KMS-11 (cell line): ENCODE results near the gene RAB15.

Experiments
- H2AFZ ChIP-seq: fragments of 200-600 bp; sonication (generic); 2 replicates; pipeline ENCODE4 v1.6.1; 2016; ENCODE audit warnings: antibody characterized with exemption, mixed run types, low read depth
- H3K27ac ChIP-seq: fragments of 200-600 bp; sonication (generic); 2 replicates; pipeline ENCODE4 v1.6.1; 2016; ENCODE audit warnings: mild to moderate bottlenecking, mixed run types
- H3K27me3 ChIP-seq: fragments of 200-600 bp; sonication (generic); 2 replicates; pipeline ENCODE4 v1.6.1; 2017; ENCODE audit warnings: mild to moderate bottlenecking, low read depth, mixed run types, moderate library complexity; ENCODE audit not compliant: insufficient read depth
- H3K36me3 ChIP-seq: fragments of 200-600 bp; sonication (generic); 2 replicates; pipeline ENCODE4 v1.6.1; 2017; ENCODE audit warnings: mild to moderate bottlenecking, mixed run types; ENCODE audit not compliant: insufficient read depth
- H3K4me1 ChIP-seq: fragments of 200-600 bp; sonication (generic); 2 replicates; pipeline ENCODE4 v1.6.1; 2016; ENCODE audit warnings: mild to moderate bottlenecking, low read depth, mixed run types; ENCODE audit not compliant: poor library complexity, severe bottlenecking
- H3K4me2 ChIP-seq: fragments of 200-600 bp; sonication (generic); 2 replicates; pipeline ENCODE4 v1.7.0; 2016; ENCODE audit warnings: mild to moderate bottlenecking, mixed run types
- H3K4me3 ChIP-seq: fragments of 200-600 bp; sonication (generic); IDR thresholded peaks from 2 replicates; pipeline ENCODE4 v1.6.1; 2017; ENCODE audit warnings: low read depth, low read length, mixed read lengths; ENCODE audit not compliant: insufficient read depth
- H3K79me2 ChIP-seq: fragments of 200-600 bp; sonication (generic); 2 replicates; pipeline ENCODE4 v1.6.1; 2016; ENCODE audit warnings: low read depth, mixed run types; ENCODE audit not compliant: insufficient read depth
- H3K9ac ChIP-seq: fragments of 200-600 bp; sonication (generic); 2 replicates; pipeline ENCODE4 v1.6.1; 2016; ENCODE audit warnings: mild to moderate bottlenecking, mixed run types
- H4K20me1 ChIP-seq: fragments of 200-600 bp; sonication (generic); 2 replicates; pipeline ENCODE4 v1.6.1; 2016; ENCODE audit warnings: mild to moderate bottlenecking, mixed run types; ENCODE audit not compliant: insufficient read depth
- CTCF ChIP-seq: fragments of 200-600 bp; sonication (generic); conservative IDR thresholded peaks from 2 replicates; pipeline ENCODE4 v1.6.1; 2017; ENCODE audit warnings: low read depth, mild to moderate bottlenecking, antibody characterized with exemption, low read length, moderate library complexity, mixed read lengths

Gene RAB15

DNA sequence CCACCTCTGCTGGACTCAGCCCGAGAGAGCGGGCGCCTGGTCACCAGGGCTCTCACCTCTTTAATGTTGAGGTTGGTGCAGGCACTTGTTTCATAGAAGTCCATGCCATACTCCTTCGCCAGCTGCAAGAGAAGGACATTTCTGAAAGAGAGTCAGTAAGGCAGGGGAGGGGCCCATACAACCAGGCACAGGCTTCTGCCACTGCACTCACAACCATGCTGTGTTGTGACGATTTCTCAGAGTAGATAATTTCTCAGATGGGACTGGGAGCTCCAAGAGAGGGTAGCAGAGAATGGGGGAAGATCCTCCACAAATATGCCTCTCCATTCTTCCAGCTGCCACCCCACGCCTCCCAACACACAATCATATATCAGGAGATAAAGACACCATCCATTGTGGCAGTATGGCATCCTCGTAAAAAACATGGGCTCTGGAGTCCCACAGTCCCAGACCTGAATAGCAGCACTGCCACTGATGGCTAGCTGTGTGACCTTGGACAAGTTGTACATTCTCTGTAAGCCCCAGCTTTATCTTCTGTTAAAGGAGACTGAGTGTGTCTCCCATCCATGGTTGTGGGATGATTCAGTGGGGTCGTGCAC, 23.4 kb downstream of the RAB15 start:
- H3K4me1 ChIP-seq, result peaks cover 17% of the 10 kb centered on the region
- H3K27ac ChIP-seq, result no peak overlapping the region
- no peak overlapping the region for H2AFZ ChIP-seq
- H3K27me3 ChIP-seq, result no peaks in the 10 kb centered on the region
- no peaks in the 10 kb centered on the region for H3K79me2 ChIP-seq
- TF ChIP-seq CTCF, result no peak
- no peaks in the 10 kb centered on the region for H3K36me3 ChIP-seq
- no peak overlapping the region for H3K4me2 ChIP-seq
- no peak overlapping the region for H3K9ac ChIP-seq
- no peak overlapping the region for H3K4me3 ChIP-seq
- no peaks in the 10 kb centered on the region for H4K20me1 ChIP-seq

DNA sequence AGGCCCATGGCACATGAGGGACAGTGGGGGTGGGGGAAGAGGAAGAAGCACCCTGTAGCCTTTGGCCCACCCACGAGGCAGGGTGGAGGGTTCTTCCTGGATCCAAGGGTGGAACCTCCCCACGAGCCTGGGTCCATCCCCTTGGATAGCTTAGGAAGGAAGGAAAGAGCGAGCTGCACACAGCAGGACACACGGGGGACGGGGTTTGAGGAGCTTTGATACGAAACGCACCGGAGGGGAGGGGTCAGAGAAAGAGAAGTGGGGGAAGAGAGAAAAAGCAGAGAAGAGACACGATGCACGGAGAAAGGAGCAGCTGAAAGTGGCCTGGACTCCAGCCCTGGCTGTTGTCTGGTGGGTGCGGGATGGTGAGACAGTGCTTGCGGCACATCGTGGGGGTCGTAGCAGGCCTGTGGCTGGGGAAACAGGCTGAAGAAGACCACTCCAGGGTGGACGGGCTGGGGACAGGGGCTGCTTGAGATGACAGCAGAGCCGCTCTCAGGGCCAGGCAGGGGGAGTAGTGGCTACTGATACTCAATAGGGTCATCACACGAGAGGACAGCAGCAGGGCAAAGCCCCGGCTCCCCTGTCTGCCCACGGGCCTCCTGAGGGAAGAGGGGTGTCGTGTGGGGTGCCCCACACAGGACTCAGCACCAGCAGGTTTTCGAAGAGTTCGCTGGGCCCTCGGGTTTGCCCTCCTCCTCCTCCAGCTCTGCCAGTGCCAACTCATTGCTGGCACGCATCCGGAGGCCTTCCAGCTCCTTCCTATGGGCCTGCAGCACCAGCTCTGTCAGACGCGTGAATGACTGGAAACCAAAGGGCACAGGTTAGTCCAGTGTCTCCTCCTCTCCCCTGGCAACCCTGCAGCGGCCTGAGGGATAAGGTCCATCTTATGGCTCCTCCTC, 24.2 kb downstream of the RAB15 start:
- H3K36me3 ChIP-seq, result no peaks in the 10 kb centered on the region
- H3K4me1 ChIP-seq, result peaks cover 10% of the 10 kb centered on the region
- no peaks in the 10 kb centered on the region for H4K20me1 ChIP-seq
- no peak overlapping the region for H3K27ac ChIP-seq
- no peak overlapping the region for H3K9ac ChIP-seq
- no peak overlapping the region for H2AFZ ChIP-seq
- no peak for TF ChIP-seq CTCF
- H3K4me3 ChIP-seq, result no peak overlapping the region
- no peaks in the 10 kb centered on the region for H3K27me3 ChIP-seq
- H3K4me2 ChIP-seq, result no peak overlapping the region
- no peaks in the 10 kb centered on the region for H3K79me2 ChIP-seq

DNA sequence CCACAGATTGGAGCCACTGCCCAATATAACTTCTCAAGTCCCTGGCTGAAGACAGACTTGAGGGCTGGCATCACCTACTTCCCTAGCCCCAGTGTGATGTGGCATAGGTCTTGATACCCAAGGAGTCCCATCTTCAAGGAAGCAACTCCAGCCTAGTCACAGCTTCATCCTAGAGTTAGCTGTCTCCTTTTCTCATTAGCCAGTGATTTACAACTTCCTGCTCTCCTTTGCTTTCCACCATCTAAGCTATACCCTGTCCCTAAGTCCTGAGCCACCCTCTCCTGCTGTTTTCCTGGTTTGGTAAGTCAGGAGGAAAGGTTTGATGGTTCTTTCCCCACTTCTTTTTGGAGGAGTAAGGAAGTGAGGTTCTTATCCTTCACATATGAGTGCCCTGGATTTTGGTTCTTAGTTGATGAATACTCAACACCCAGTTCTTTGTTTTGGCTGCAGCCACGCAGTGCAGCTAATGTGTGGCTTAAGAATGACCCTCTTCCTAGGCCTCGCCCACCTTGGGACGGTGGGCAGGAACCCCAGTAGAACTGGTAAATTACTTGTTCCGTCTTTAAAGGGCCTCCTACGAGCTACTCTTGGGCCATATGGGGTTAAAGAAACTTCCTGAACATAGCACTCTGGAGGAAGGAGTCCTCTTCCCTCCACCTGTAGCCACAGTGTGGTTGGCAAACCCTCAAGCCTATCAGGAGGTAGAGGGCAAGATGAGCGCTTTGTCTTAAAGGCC, 25.7 kb downstream of the RAB15 start:
- Histone ChIP-seq H3K9ac (no peak overlapping the region), H3K4me3 (no peak overlapping the region), H3K27me3 (no peaks in the 10 kb centered on the region), H2AFZ (no peak overlapping the region), H3K27ac (no peak overlapping the region), H3K4me2 (no peak overlapping the region), H3K36me3 (no peaks in the 10 kb centered on the region), H3K79me2 (no peaks in the 10 kb centered on the region), H4K20me1 (no peaks in the 10 kb centered on the region), H3K4me1 (no peaks in the 10 kb centered on the region)
- no peak for TF ChIP-seq CTCF

GRCh38 chr14:64945431-64946178, 26.5 kb downstream of the RAB15 start:
- Histone ChIP-seq H3K36me3 (no peaks in the 10 kb centered on the region), H3K79me2 (no peaks in the 10 kb centered on the region), H3K4me1 (no peaks in the 10 kb centered on the region), H3K4me3 (no peak overlapping the region), H3K9ac (no peak overlapping the region), H4K20me1 (no peaks in the 10 kb centered on the region), H3K27me3 (no peaks in the 10 kb centered on the region), H3K27ac (no peak overlapping the region), H2AFZ (no peak overlapping the region), H3K4me2 (no peak overlapping the region)
- TF ChIP-seq CTCF, result no peak
